H1 (cell line): Measurements from ENCODE around the gene ZNF576. TPM values are rescaled to one million over a fixed set of nuclear protein-coding genes. Genes with fewer than 3 reads are reported as not detected.

Source experiments
- ATF2 ChIP-seq: IDR thresholded peaks from 2 replicates; pipeline ENCODE4 v1.6.1; 2012; ENCODE audit warnings: low read length, inconsistent platforms
- CHD1 ChIP-seq: IDR thresholded peaks from 2 replicates; pipeline ENCODE4 v1.6.1; 2012; ENCODE audit warnings: low read depth, low read length, improper control_type of control experiment
- EZH2 ChIP-seq: fragments of 200-600 bp; sonication (generic); IDR thresholded peaks from 2 replicates; pipeline ENCODE4 v1.7.1; 2012; ENCODE audit warnings: low read depth, mild to moderate bottlenecking, moderate library complexity, low read length, inconsistent platforms; ENCODE audit not compliant: severe bottlenecking
- HDAC6 ChIP-seq: IDR thresholded peaks from one replicate; pipeline ENCODE4 v1.7.1; 2012; ENCODE audit warnings: low read depth, mild to moderate bottlenecking, inconsistent platforms, low read length, moderate library complexity
- PHF8 ChIP-seq: fragments of 200-600 bp; sonication (generic); conservative IDR thresholded peaks from 2 replicates; pipeline ENCODE4 v1.7.1; 2012; ENCODE audit warnings: low read depth, mild to moderate bottlenecking, inconsistent platforms, low read length, moderate library complexity
- TEAD4 ChIP-seq: IDR thresholded peaks from 2 replicates; pipeline ENCODE4 v1.6.1; 2012; ENCODE audit warnings: low read depth, low read length, inconsistent platforms, mixed read lengths
- polyA plus RNA-seq, 7 experiments: library from polyadenylated mRNA; depleted of rRNA in 3 of 7; stranded (reverse) in 5 of 7; unstranded in 2 of 7; fragments of >200 nt in 5 of 7; fragments of 200-250 nt in 2 of 7; gene quantifications; 1 replicate in 5 of 7; 2 replicates in 1 of 7; 4 replicates in 1 of 7; pipeline versions ENCODE4 v1.2.1 to v1.2.3, GENCODE V29; 2011 to 2013; ENCODE audit warnings: missing spikeins in 2 of 7, mixed read lengths in 2 of 7
- total RNA-seq: library from RNA; stranded (reverse); fragmentation: NEBNext Ultra II Directional; extraction: Animal tissue kit (Norgen Biotek cat#: 25700); gene quantifications from 2 replicates; pipeline ENCODE4 v1.2.1, GENCODE V29; 2021
- TF ChIP-seq, protein P1 (sequence below): IDR thresholded peaks from 2 replicates; pipeline ENCODE4 v1.6.1; 2012; ENCODE audit warnings: inconsistent platforms

The ZNF576 gene
- total and polyA plus RNA-seq, 2 of the 8 experiments (the other 6 are each of a cell fraction or from before 2014, with no cell fraction given), result 13.6 to 32.4 TPM

- TF ChIP-seq PHF8 (no peak), CHD1 (no peak), EZH2 (no peak), HDAC6 (no peak), TEAD4 (no peak), ATF2 (no peak)
- TF ChIP-seq, protein P1, sequence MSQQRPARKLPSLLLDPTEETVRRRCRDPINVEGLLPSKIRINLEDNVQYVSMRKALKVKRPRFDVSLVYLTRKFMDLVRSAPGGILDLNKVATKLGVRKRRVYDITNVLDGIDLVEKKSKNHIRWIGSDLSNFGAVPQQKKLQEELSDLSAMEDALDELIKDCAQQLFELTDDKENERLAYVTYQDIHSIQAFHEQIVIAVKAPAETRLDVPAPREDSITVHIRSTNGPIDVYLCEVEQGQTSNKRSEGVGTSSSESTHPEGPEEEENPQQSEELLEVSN, result no peak
Observed at GRCh38 chr19:43569657-43570056, 26.7 kb upstream of the ZNF576 start (continued).
